Ovary (tissue), 9 donors: ENCODE data around the gene CST7. TPM values are rescaled to one million over a fixed set of nuclear protein-coding genes. Genes with fewer than 3 reads are reported as not detected.

ENCODE experiments used
- DNase-seq, 5 donors: peaks; one replicate each; pipeline ENCODE4 v3.0.0-alpha.2; 2019 to 2020
- H3K27ac ChIP-seq, 2 donors: fragments of 200-600 bp; one replicate each; pipeline versions ENCODE4 v1.5.1 to v1.8.0; 2019 to 2022
- H3K27me3 ChIP-seq: fragments of 200-600 bp; one replicate; pipeline ENCODE4 v1.8.0; 2022
- H3K36me3 ChIP-seq: fragments of 200-600 bp; sonication (generic); one replicate; pipeline ENCODE4 v1.5.1; 2019
- H3K4me1 ChIP-seq: one replicate; pipeline ENCODE4 v1.8.1; 2013; ENCODE audit warnings: mild to moderate bottlenecking, moderate library complexity; ENCODE audit not compliant: insufficient read depth
- H3K4me3 ChIP-seq: fragments of 200-600 bp; sonication (generic); one replicate; pipeline ENCODE4 v1.5.1; 2017
- H3K9me3 ChIP-seq, 2 donors: fragments of 200-600 bp in 1 of 2; sonication (generic) in 1 of 2; one replicate each; pipeline versions ENCODE4 v1.5.1 to v1.8.1; 2013 to 2019; ENCODE audit warnings: mild to moderate bottlenecking in 1 of 2, moderate library complexity in 1 of 2
- CTCF ChIP-seq, 3 donors: fragments of 450-650 bp in 2 of 3; fragments of 200-600 bp in 1 of 3; IDR thresholded peaks; one replicate each; pipeline versions ENCODE4 v1.5.1 to v1.8.0; 2016 to 2022; ENCODE audit warnings: antibody characterized with exemption in 3 of 3, mild to moderate bottlenecking in 1 of 3
- EP300 ChIP-seq: sonication (generic); formaldehyde crosslinking; IDR thresholded peaks from one replicate; pipeline ENCODE4 v1.6.1; 2017; ENCODE audit warnings: antibody characterized with exemption
- POLR2A ChIP-seq: fragments of 450-650 bp; IDR thresholded peaks from one replicate; pipeline ENCODE4 v1.6.1; 2017; ENCODE audit warnings: antibody characterized with exemption, mild to moderate bottlenecking, moderate library complexity
- WGBS, 3 donors: extraction: QIAGEN DNeasy Blood & Tissue Kit in 1 of 3; methylation state at CpG; one replicate each; pipeline versions ENCODE4 v1.1.5 to v1.1.7; 2013 to 2017; 5-methylcytosine and 5-hydroxymethylcytosine counted together
- intact Hi-C, 4 donors: fragments of 100-400 bp; cut with DNase I; formaldehyde crosslinking; loops; one replicate each; pipeline versions ENCODE4 v1.11.0 to v1.15.1; 2022 to 2023
- polyA plus RNA-seq, 2 donors: library from polyadenylated mRNA; stranded (reverse); fragments of 200-250 nt in 1 of 2; fragments of 350-450 nt in 1 of 2; fragmentation: Illumina TruSeq in 1 of 2; extraction: RNeasy Lipid Tissue Mini Kit (QIAGEN cat#74804) in 1 of 2; gene quantifications; one replicate each; pipeline ENCODE4 v1.2.3, GENCODE V29; 2013 to 2014
- total RNA-seq, 7 donors: library from RNA; depleted of rRNA in 2 of 7; stranded (reverse); fragments of >200 nt in 2 of 7; fragmentation: NEBNext Ultra II Directional in 3 of 7; extraction: Animal tissue kit (Norgen Biotek cat#: 25700) in 3 of 7; gene quantifications; one replicate each; pipeline versions ENCODE4 v1.1.0 to v1.2.4, GENCODE V29; 2016 to 2023
- donor health status: DM: no; HTN: no; CAD: no; lungs with moderate emphysema.
- donor health status: DM: no; HTN: no; CAD: no.
- donor health status: Bipolar disorder and iron deficiency.
- donor health status: DM: yes; HTN: yes; CAD: no.
- donor health status: DM: no; HTN: no; CAD: no.
- donor health status: DM: yes; HTN: yes; CAD: no.

Gene CST7
- total and polyA plus RNA-seq, 9 donors = 0.48 to 5.9 (median 1.1) TPM; not detected in 1

- no peaks in the 10 kb centered on the region for H3K27me3 ChIP-seq
- H3K4me3 ChIP-seq = no peak overlapping the region
- H3K4me1 ChIP-seq = peaks cover 1% of the 10 kb centered on the region
- no peaks in the 10 kb centered on the region for H3K36me3 ChIP-seq
- intact Hi-C loops = no loop called here
- DNase-seq = no peak
- H3K9me3 ChIP-seq = no peaks in the 10 kb centered on the region
- 66 to 87% (median 67%) methylated on average over 6 of the region's 6 CpGs for WGBS, 3 donors
- TF ChIP-seq POLR2A = no peak
- no peak overlapping the region for H3K27ac ChIP-seq
Observed at GRCh38 chr20:24985802-24986201, 36.7 kb downstream of the CST7 start.

GRCh38 chr20:24986436-24987015 is 37.5 kb downstream of the CST7 start:
- H3K4me1 ChIP-seq = peaks cover 1% of the 10 kb centered on the region
- no peak for DNase-seq
- no peaks in the 10 kb centered on the region for H3K36me3 ChIP-seq
- no peak overlapping the region for H3K4me3 ChIP-seq
- H3K9me3 ChIP-seq = no peaks in the 10 kb centered on the region
- no peaks in the 10 kb centered on the region for H3K27me3 ChIP-seq
- intact Hi-C loops = no loop called here
- H3K27ac ChIP-seq = no peak overlapping the region
- WGBS, 3 donors = 92 to 93% (median 92%) methylated on average over 7 of the region's 7 CpGs
- no peak for TF ChIP-seq EP300
- TF ChIP-seq CTCF (IDR thresholded peaks at IDR 0.05) = no peak
- no peak for TF ChIP-seq POLR2A

GRCh38 chr20:24987244-24987643 is 38.2 kb downstream of the CST7 start:
- intact Hi-C loops = no loop called here
- no peak overlapping the region for H3K27ac ChIP-seq
- TF ChIP-seq CTCF (IDR thresholded peaks at IDR 0.05) (no peak), POLR2A (no peak), EP300 (no peak)
- DNase-seq = no peak
- H3K4me1 ChIP-seq = peaks cover 3% of the 10 kb centered on the region
- no peaks in the 10 kb centered on the region for H3K36me3 ChIP-seq
- H3K4me3 ChIP-seq = no peak overlapping the region
- 78 to 92% (median 84%) methylated on average over 2 of the region's 2 CpGs for WGBS, 3 donors
- H3K27me3 ChIP-seq = no peaks in the 10 kb centered on the region
- H3K9me3 ChIP-seq = no peaks in the 10 kb centered on the region

- Histone ChIP-seq H3K9me3 (no peaks in the 10 kb centered on the region), H3K27me3 (no peaks in the 10 kb centered on the region), H3K27ac (no peak overlapping the region), H3K36me3 (no peaks in the 10 kb centered on the region), H3K4me3 (no peak overlapping the region), H3K4me1 (peaks cover 3% of the 10 kb centered on the region)
- no peak for DNase-seq
- no peak for TF ChIP-seq CTCF (IDR thresholded peaks at IDR 0.05)
- TF ChIP-seq POLR2A = no peak
- TF ChIP-seq EP300 = no peak
- 85 to 88% (median 85%) methylated on average over 7 of the region's 7 CpGs for WGBS, 3 donors
- intact Hi-C loops = no loop called here
Observed at GRCh38 chr20:24987873-24988835, 39.1 kb downstream of the CST7 start.

- Histone ChIP-seq H3K4me3 (no peak overlapping the region), H3K9me3 (no peaks in the 10 kb centered on the region), H3K4me1 (peaks cover 3% of the 10 kb centered on the region), H3K27me3 (no peaks in the 10 kb centered on the region), H3K27ac (no peak overlapping the region), H3K36me3 (no peaks in the 10 kb centered on the region)
- intact Hi-C loops = no loop called here
- WGBS, 3 donors = 89 to 93% (median 90%) methylated on average over 3 of the region's 3 CpGs
- no peak for DNase-seq
- TF ChIP-seq EP300 (no peak), POLR2A (no peak), CTCF (IDR thresholded peaks at IDR 0.05) (no peak)
Observed at GRCh38 chr20:24989162-24989561, 40.1 kb downstream of the CST7 start.
